ENCODE results near the gene NPAS3.

DNA sequence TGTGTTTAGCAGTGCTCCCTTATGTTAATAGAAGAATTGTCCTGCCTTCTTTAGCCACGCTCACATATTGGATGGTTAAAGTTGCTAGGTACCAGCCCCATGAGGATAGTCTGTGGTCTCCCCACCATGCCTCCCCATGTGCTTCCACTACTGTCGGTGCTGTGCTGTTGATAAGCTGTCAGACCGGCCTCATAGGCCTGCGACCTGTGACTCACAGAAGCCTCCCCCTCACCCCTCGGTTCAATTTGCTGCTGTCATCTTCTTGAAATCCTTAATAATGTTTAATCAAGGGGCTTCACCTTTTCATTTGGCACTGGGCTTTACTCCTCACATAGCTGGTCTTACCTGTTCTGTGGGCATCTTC is 227.2 kb downstream of the NPAS3 start:
- no peak for TF ChIP-seq SP7 (tag by site-specific recombination; IDR thresholded peaks at IDR 0.05)
- TF ChIP-seq, protein P1, sequence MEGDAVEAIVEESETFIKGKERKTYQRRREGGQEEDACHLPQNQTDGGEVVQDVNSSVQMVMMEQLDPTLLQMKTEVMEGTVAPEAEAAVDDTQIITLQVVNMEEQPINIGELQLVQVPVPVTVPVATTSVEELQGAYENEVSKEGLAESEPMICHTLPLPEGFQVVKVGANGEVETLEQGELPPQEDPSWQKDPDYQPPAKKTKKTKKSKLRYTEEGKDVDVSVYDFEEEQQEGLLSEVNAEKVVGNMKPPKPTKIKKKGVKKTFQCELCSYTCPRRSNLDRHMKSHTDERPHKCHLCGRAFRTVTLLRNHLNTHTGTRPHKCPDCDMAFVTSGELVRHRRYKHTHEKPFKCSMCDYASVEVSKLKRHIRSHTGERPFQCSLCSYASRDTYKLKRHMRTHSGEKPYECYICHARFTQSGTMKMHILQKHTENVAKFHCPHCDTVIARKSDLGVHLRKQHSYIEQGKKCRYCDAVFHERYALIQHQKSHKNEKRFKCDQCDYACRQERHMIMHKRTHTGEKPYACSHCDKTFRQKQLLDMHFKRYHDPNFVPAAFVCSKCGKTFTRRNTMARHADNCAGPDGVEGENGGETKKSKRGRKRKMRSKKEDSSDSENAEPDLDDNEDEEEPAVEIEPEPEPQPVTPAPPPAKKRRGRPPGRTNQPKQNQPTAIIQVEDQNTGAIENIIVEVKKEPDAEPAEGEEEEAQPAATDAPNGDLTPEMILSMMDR (tag by site-specific recombination; IDR thresholded peaks at IDR 0.05): no peak
- TF ChIP-seq YY1 (tag by site-specific recombination; IDR thresholded peaks at IDR 0.05): no peak
- no peak for TF ChIP-seq ZFP69B (tag by site-specific recombination; IDR thresholded peaks at IDR 0.05)
- TF ChIP-seq, protein P2, sequence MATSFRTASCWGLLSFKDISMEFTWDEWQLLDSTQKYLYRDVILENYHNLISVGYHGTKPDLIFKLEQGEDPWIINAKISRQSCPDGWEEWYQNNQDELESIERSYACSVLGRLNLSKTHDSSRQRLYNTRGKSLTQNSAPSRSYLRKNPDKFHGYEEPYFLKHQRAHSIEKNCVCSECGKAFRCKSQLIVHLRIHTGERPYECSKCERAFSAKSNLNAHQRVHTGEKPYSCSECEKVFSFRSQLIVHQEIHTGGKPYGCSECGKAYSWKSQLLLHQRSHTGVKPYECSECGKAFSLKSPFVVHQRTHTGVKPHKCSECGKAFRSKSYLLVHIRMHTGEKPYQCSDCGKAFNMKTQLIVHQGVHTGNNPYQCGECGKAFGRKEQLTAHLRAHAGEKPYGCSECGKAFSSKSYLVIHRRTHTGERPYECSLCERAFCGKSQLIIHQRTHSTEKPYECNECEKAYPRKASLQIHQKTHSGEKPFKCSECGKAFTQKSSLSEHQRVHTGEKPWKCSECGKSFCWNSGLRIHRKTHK (tag by site-specific recombination; IDR thresholded peaks at IDR 0.05): no peak
- TF ChIP-seq ZFP41 (tag by site-specific recombination; IDR thresholded peaks at IDR 0.05; ENCODE audit: borderline replicate concordance): no peak
- TF ChIP-seq ZNF138 (tag by site-specific recombination; IDR thresholded peaks at IDR 0.05; ENCODE audit: borderline replicate concordance): no peak
- TF ChIP-seq GLI2 (tag by site-specific recombination; IDR thresholded peaks at IDR 0.05; ENCODE audit: borderline replicate concordance, low read depth): no peak
- TF ChIP-seq ZNF501 (tag by site-specific recombination; IDR thresholded peaks at IDR 0.05): no peak
